ENCODE results near the gene ZBED2. TPM values are rescaled to one million over a fixed set of nuclear protein-coding genes. Genes with fewer than 3 reads are reported as not detected.

The ZBED2 gene
- total RNA-seq, 1 donor from 2014 or later = 4.9 TPM

- Histone ChIP-seq H3K27me3 (no peaks in the 10 kb centered on the region), H3K4me3 (no peak overlapping the region), H3K4me1 (no peaks in the 10 kb centered on the region), H3K36me3 (no peaks in the 10 kb centered on the region), H3K27ac (no peak overlapping the region), H3K9me3 (no peaks in the 10 kb centered on the region)
- no peak for DNase-seq (ENCODE audit: extremely low spot score in 2 of 2)
- TF ChIP-seq POLR2AphosphoS5 (IDR thresholded peaks at IDR 0.05; ENCODE audit: insufficient read depth in 1 of 2, low read depth in 1 of 2) (no peak), POLR2A (IDR thresholded peaks at IDR 0.05) (no peak), CTCF (IDR thresholded peaks at IDR 0.05) (no peak)
- intact Hi-C loops (cut with DNase I) = no loop called here
These were observed 31.9 kb upstream of the ZBED2 start for GRCh38 chr3:111627092-111627491.

- H3K27ac ChIP-seq = no peak overlapping the region
- no peaks in the 10 kb centered on the region for H3K9me3 ChIP-seq
- DNase-seq (ENCODE audit: extremely low spot score in 2 of 2) = no peak
- H3K4me1 ChIP-seq = no peaks in the 10 kb centered on the region
- H3K27me3 ChIP-seq = no peaks in the 10 kb centered on the region
- no peaks in the 10 kb centered on the region for H3K36me3 ChIP-seq
- TF ChIP-seq POLR2A (IDR thresholded peaks at IDR 0.05) (no peak), POLR2AphosphoS5 (IDR thresholded peaks at IDR 0.05; ENCODE audit: insufficient read depth in 1 of 2, low read depth in 1 of 2) (no peak), CTCF (IDR thresholded peaks at IDR 0.05) (no peak)
- H3K4me3 ChIP-seq = no peak overlapping the region
- intact Hi-C loops (cut with DNase I) = no loop called here
These were observed 26.4 kb upstream of the ZBED2 start for GRCh38 chr3:111621535-111621934.

GRCh38 chr3:111619833-111620232 is 24.7 kb upstream of the ZBED2 start:
- TF ChIP-seq POLR2A (IDR thresholded peaks at IDR 0.05) = no peak
- TF ChIP-seq POLR2AphosphoS5 (IDR thresholded peaks at IDR 0.05; ENCODE audit: insufficient read depth in 1 of 2, low read depth in 1 of 2) = no peak
- TF ChIP-seq CTCF (IDR thresholded peaks at IDR 0.05) = no peak
- no peak overlapping the region for H3K4me3 ChIP-seq
- DNase-seq (ENCODE audit: extremely low spot score in 2 of 2) = no peak
- no peaks in the 10 kb centered on the region for H3K4me1 ChIP-seq
- H3K9me3 ChIP-seq = no peaks in the 10 kb centered on the region
- no peaks in the 10 kb centered on the region for H3K36me3 ChIP-seq
- H3K27ac ChIP-seq = no peak overlapping the region
- H3K27me3 ChIP-seq = no peaks in the 10 kb centered on the region
- intact Hi-C loops (cut with DNase I) = no loop called here

- DNase-seq (ENCODE audit: extremely low spot score in 2 of 2) = no peak
- no peaks in the 10 kb centered on the region for H3K27me3 ChIP-seq
- no peak for TF ChIP-seq POLR2A (IDR thresholded peaks at IDR 0.05)
- TF ChIP-seq POLR2AphosphoS5 (IDR thresholded peaks at IDR 0.05; ENCODE audit: insufficient read depth in 1 of 2, low read depth in 1 of 2) = no peak
- no peak for TF ChIP-seq CTCF (IDR thresholded peaks at IDR 0.05)
- intact Hi-C loops (cut with DNase I) = no loop called here
- H3K27ac ChIP-seq = no peak overlapping the region
- H3K36me3 ChIP-seq = no peaks in the 10 kb centered on the region
- H3K4me1 ChIP-seq = no peaks in the 10 kb centered on the region
- no peak overlapping the region for H3K4me3 ChIP-seq
- H3K9me3 ChIP-seq = no peaks in the 10 kb centered on the region
These were observed 23.8 kb upstream of the ZBED2 start for GRCh38 chr3:111618945-111619344.

GRCh38 chr3:111617912-111618601 is 22.9 kb upstream of the ZBED2 start:
- intact Hi-C loops (cut with DNase I) = no loop called here
- Histone ChIP-seq H3K9me3 (no peaks in the 10 kb centered on the region), H3K4me1 (no peaks in the 10 kb centered on the region), H3K36me3 (no peaks in the 10 kb centered on the region), H3K4me3 (no peak overlapping the region), H3K27me3 (no peaks in the 10 kb centered on the region), H3K27ac (no peak overlapping the region)
- no peak for TF ChIP-seq CTCF (IDR thresholded peaks at IDR 0.05)
- TF ChIP-seq POLR2A (IDR thresholded peaks at IDR 0.05) = no peak
- TF ChIP-seq POLR2AphosphoS5 (IDR thresholded peaks at IDR 0.05; ENCODE audit: insufficient read depth in 1 of 2, low read depth in 1 of 2) = no peak
- no peak for DNase-seq (ENCODE audit: extremely low spot score in 2 of 2)

Measured in vagina (tissue), 2 donors.